GM10847 (cell line): Measurements from ENCODE around the gene MINK1.

Source experiments
- POLR2A ChIP-seq: IDR thresholded peaks from 2 replicates; pipeline ENCODE4 v1.6.1; 2011; ENCODE audit not compliant: insufficient read length; ENCODE audit errors: extremely low read depth

Gene MINK1

DNA sequence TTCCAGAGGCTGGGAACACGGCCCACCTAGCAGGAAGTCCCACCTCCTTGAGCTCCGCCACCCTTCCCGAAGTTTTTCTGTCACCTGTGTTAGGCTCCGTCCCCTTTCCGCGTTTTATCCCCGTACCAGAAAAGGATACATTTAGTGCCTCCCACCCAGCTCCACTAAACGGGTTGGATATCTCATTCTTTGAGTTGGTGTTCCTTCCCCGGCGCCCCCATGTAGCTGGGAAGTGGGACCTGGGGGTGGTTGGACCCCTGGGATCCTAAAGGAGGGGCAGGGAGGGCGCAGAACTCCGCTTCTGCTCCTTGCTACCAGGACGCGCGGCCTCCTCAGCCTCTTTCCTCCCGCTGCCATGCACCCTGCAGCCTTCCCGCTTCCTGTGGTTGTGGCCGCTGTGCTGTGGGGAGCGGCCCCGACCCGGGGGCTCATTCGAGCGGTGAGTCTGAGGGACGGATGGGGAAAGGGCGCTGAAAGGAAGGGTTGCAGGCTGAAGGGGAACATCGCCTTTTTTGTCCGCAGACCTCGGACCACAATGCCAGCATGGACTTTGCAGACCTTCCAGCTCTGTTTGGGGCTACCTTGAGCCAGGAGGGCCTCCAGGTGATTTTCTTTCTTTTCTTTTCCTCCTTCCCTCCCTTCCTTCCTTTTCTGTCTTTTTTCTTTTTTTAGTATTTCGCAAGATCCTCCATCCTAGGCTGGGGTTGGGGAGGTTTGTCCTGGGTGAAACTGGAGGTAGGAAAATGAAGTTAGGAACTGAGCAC lies 107.6 kb downstream of the MINK1 start:
- TF ChIP-seq POLR2A = no peak

DNA sequence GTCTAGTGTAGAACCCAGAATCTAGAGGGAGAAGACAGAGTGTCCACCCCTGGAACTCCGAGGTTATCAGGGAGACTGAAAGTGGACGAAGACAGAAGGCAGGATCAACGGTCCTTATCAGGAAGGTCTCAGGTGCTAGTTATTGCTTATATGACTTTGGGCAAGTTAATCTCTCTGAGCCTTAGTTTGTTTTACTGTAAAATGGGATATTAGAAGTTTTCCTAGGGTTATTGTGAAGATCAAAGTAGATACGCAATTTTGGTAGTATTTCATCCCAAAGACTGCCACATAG lies 108.1 kb downstream of the MINK1 start:
- TF ChIP-seq POLR2A = no peak

DNA sequence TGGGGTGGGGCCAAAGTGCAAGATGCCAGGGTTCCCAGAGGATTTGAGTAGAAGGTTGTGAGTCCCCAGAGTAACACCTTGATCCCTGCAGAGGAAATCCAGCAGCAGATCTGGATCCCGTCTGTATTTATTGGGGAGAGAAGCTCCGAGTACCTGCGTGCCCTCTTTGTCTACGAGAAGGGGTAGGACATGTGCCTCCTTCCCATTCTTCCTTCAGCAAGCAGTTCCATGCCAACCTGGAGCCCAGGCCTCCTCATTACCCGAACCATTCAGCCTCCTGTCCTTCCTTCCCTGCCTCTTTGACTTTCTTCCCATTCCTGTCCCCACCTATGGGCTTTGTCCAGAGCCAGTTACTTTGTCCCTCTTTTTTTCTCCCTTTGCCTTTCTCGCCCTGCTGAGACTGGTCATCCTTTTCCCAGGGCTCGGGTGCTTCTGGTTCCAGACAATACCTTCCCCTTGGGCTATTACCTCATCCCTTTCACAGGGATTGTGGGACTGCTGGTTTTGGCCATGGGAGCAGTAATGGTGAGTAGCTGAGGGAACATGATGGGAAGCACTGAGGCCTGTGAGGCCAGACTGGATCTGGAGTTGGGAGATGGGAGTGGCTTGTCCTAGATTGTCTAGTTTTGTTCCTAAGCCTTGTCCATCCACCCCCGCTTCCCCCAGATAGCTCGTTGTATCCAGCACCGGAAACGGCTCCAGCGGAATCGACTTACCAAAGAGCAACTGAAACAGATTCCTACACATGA lies 109.8 kb downstream of the MINK1 start:
- no peak for TF ChIP-seq POLR2A

DNA sequence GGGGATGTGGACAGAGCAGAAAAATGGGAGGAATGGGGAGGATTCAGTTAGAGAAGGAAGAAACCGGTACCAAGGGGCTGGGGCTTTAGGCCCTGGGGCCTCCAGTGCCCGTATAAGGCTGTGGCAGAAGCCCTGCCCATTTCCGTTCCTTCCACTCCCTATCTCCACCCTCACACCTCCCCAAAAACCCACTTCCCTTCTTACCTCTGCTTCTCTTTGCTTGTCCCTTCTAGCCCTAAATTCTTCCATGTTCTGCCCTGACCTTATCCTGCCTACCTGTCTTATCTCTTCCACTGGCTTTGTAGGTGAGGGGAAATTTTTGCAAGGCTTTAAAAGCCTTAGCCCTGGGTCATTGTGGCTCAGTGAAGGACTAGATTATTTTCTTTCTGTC lies 111.0 kb downstream of the MINK1 start:
- TF ChIP-seq POLR2A = no peak

DNA sequence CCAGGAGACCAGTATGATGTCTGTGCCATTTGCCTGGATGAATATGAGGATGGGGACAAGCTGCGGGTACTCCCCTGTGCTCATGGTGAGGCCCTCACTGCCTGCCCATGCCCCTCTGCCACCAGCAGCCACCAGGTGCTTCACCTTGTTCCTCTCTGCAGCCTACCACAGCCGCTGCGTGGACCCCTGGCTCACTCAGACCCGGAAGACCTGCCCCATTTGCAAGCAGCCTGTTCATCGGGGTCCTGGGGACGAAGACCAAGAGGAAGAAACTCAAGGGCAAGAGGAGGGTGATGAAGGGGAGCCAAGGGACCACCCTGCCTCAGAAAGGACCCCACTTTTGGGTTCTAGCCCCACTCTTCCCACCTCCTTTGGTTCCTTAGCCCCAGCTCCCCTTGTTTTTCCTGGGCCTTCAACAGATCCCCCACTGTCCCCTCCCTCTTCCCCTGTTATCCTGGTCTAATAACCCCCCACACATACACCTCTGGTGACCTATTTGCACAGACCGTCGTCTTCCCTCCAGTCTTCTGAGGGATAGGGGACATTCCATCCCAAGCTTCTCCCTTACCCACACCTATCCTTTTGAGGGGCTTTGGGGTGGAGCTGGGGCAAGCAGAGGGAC lies 111.5 kb downstream of the MINK1 start:
- peak; percentile 41 for TF ChIP-seq POLR2A

DNA sequence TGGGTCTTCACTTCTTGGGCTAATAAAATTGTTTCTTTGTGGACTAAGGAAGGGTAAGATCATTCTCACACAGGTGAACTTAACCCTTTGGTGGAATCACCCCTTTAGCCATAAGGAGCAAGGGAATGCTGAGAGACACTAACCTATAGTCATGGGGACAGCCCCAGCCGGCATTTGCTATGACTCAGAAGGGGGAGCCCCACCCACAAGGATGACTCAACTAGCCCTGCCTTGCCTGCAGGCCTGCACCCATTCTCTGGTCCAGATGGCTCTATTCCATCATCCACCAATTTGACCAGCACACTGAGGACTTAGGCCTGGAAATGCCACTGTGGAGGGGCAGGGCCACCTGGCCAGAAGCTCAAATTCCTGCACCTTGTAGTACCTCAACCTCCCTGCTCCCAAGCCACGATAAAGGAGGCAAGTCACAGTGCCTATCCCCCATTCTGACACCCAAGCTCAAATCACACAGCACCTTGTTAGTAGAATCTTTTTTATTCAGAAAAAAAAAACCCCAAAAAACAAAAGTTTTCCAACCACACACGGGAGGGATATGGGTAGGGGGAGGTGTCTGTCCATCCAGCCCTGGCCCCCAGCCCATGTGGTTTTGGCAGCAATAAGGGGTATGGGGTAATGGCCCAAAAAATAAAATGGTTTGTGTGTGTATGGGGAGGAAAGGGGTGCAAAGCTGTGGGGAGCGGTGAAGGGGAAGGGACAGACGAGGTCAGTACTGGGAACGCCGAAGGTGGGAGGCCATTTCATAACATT lies 112.2 kb downstream of the MINK1 start:
- peak; percentile 61 for TF ChIP-seq POLR2A

DNA sequence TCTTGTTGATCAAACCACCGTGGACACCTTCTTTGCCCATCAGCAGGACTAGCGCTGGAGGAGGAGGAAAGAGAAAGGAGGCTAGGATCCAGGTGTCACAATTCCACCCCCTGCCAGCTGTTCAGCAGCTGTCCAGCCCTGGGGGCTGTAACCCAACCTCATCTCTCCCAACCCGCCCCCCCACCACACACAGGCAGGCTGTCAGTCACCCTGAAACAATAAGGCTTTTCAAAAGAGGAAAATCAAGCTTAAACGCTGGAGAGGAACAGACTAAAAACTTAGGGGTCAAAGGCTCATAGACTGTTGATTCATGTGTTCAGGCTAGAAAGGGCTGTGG lies 112.8 kb downstream of the MINK1 start:
- no peak for TF ChIP-seq POLR2A

DNA sequence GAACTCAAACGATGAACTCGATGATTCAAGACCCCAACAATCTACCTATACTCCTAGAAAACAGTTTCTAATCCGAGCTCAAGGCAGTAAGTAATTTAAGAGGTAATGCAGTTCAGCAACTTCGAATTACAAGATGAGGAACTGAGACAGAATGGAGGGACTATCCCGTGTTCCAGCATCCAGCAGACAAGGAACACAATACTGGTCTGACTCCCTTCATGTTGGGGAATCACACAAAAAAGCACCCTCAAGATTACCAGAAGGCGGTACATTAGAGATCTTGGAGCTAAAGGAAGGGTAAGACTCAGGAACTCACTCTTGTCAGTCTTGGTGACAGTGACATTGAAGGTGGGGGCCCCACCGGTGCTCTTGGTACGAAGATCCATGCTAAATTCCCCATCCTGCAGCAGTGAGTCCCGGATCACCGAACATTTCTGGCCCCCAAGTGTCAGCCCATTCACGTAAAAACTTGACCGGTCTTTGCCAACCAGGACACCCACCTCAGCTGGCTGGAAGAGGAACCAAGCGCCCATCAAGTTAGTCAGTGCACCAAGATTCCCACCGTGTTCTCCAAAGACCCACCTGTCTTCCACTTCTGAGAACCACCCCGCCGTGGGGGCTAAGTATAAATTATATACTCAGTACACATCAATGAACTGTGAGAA lies 113.3 kb downstream of the MINK1 start:
- TF ChIP-seq POLR2A = no peak

DNA sequence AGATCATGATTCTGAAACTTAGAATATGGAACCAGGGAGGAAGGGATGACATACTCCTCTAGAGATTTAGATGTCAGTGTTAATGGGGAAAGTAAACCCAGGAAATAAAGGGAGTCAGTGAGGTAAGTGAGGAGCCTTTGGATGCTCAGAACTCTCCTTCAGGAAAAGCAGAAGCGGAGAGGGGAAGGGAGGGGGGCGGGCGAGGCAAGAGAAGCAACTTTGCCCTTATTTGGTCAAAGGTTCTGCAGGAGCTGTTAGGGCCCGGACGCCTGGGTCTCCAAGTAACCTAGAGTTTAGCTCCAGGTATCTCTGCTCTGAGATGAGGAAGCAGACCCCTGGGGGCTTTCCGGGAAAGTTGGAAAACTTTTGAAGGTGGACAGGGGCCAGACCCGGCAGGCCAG lies 113.9 kb downstream of the MINK1 start:
- TF ChIP-seq POLR2A = no peak
